Measurements from ENCODE around the gene SIAE. TPM values are rescaled to one million over a fixed set of nuclear protein-coding genes. Genes with fewer than 3 reads are reported as not detected.

The SIAE gene
- total and polyA plus RNA-seq, 2 of the 8 experiments (the other 6 are each of a cell fraction or from before 2014, with no cell fraction given) = 2.3 to 3.7 TPM

DNA sequence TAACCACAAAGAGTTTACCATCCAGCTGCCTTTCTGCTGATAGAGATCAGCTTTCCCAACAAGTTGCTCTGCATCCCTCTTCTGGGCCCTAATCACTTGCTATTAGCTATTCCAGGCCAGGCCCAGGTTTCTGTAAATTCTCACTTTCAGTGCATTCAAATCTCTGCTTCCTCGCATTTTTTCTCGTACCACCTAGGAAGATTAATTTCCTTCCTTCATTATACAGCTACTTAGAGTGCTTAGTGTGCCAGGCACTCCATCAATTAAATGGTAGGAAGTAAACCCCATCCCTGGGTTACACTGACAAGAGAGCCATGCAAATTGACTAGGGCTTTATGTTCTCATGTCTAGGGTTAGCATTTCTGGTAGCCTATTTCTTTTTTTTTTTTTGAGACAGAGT lies 9.7 kb downstream of the SIAE start (continued):
- TF ChIP-seq, protein P1, sequence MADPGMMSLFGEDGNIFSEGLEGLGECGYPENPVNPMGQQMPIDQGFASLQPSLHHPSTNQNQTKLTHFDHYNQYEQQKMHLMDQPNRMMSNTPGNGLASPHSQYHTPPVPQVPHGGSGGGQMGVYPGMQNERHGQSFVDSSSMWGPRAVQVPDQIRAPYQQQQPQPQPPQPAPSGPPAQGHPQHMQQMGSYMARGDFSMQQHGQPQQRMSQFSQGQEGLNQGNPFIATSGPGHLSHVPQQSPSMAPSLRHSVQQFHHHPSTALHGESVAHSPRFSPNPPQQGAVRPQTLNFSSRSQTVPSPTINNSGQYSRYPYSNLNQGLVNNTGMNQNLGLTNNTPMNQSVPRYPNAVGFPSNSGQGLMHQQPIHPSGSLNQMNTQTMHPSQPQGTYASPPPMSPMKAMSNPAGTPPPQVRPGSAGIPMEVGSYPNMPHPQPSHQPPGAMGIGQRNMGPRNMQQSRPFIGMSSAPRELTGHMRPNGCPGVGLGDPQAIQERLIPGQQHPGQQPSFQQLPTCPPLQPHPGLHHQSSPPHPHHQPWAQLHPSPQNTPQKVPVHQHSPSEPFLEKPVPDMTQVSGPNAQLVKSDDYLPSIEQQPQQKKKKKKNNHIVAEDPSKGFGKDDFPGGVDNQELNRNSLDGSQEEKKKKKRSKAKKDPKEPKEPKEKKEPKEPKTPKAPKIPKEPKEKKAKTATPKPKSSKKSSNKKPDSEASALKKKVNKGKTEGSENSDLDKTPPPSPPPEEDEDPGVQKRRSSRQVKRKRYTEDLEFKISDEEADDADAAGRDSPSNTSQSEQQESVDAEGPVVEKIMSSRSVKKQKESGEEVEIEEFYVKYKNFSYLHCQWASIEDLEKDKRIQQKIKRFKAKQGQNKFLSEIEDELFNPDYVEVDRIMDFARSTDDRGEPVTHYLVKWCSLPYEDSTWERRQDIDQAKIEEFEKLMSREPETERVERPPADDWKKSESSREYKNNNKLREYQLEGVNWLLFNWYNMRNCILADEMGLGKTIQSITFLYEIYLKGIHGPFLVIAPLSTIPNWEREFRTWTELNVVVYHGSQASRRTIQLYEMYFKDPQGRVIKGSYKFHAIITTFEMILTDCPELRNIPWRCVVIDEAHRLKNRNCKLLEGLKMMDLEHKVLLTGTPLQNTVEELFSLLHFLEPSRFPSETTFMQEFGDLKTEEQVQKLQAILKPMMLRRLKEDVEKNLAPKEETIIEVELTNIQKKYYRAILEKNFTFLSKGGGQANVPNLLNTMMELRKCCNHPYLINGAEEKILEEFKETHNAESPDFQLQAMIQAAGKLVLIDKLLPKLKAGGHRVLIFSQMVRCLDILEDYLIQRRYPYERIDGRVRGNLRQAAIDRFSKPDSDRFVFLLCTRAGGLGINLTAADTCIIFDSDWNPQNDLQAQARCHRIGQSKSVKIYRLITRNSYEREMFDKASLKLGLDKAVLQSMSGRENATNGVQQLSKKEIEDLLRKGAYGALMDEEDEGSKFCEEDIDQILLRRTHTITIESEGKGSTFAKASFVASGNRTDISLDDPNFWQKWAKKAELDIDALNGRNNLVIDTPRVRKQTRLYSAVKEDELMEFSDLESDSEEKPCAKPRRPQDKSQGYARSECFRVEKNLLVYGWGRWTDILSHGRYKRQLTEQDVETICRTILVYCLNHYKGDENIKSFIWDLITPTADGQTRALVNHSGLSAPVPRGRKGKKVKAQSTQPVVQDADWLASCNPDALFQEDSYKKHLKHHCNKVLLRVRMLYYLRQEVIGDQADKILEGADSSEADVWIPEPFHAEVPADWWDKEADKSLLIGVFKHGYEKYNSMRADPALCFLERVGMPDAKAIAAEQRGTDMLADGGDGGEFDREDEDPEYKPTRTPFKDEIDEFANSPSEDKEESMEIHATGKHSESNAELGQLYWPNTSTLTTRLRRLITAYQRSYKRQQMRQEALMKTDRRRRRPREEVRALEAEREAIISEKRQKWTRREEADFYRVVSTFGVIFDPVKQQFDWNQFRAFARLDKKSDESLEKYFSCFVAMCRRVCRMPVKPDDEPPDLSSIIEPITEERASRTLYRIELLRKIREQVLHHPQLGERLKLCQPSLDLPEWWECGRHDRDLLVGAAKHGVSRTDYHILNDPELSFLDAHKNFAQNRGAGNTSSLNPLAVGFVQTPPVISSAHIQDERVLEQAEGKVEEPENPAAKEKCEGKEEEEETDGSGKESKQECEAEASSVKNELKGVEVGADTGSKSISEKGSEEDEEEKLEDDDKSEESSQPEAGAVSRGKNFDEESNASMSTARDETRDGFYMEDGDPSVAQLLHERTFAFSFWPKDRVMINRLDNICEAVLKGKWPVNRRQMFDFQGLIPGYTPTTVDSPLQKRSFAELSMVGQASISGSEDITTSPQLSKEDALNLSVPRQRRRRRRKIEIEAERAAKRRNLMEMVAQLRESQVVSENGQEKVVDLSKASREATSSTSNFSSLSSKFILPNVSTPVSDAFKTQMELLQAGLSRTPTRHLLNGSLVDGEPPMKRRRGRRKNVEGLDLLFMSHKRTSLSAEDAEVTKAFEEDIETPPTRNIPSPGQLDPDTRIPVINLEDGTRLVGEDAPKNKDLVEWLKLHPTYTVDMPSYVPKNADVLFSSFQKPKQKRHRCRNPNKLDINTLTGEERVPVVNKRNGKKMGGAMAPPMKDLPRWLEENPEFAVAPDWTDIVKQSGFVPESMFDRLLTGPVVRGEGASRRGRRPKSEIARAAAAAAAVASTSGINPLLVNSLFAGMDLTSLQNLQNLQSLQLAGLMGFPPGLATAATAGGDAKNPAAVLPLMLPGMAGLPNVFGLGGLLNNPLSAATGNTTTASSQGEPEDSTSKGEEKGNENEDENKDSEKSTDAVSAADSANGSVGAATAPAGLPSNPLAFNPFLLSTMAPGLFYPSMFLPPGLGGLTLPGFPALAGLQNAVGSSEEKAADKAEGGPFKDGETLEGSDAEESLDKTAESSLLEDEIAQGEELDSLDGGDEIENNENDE (IDR thresholded peaks at IDR 0.05; ENCODE audit: insufficient replicate concordance, low read length) = no peak
- TF ChIP-seq TCF12 (IDR thresholded peaks at IDR 0.05; ENCODE audit: low read depth, low read length) (no peak), GTF2F1 (IDR thresholded peaks at IDR 0.05; ENCODE audit: borderline replicate concordance, low read depth, low read length) (no peak), RBBP5 (IDR thresholded peaks at IDR 0.05; ENCODE audit: borderline replicate concordance, low read depth, low read length) (no peak)
